Uterus (tissue), 2 donors: ENCODE results near the gene TRMT44.

ENCODE experiments used
- POLR2A ChIP-seq, 2 donors: fragments of 450-650 bp; IDR thresholded peaks; one replicate each; pipeline ENCODE4 v1.6.1; 2016; ENCODE audit warnings: antibody characterized with exemption in 2 of 2, mild to moderate bottlenecking in 1 of 2, moderate library complexity in 1 of 2
- TF ChIP-seq, protein P1 (sequence below), 4 experiments: fragments of 200-600 bp in 2 of 4; fragments of 450-650 bp in 2 of 4; sonication (generic) in 2 of 4; IDR thresholded peaks; one replicate each; pipeline ENCODE4 v1.5.1; 2016 to 2019; ENCODE audit warnings: antibody characterized with exemption in 4 of 4, mild to moderate bottlenecking in 2 of 4, moderate library complexity in 1 of 4

- no peak for TF ChIP-seq POLR2A (IDR thresholded peaks at IDR 0.05)
- TF ChIP-seq, protein P1, sequence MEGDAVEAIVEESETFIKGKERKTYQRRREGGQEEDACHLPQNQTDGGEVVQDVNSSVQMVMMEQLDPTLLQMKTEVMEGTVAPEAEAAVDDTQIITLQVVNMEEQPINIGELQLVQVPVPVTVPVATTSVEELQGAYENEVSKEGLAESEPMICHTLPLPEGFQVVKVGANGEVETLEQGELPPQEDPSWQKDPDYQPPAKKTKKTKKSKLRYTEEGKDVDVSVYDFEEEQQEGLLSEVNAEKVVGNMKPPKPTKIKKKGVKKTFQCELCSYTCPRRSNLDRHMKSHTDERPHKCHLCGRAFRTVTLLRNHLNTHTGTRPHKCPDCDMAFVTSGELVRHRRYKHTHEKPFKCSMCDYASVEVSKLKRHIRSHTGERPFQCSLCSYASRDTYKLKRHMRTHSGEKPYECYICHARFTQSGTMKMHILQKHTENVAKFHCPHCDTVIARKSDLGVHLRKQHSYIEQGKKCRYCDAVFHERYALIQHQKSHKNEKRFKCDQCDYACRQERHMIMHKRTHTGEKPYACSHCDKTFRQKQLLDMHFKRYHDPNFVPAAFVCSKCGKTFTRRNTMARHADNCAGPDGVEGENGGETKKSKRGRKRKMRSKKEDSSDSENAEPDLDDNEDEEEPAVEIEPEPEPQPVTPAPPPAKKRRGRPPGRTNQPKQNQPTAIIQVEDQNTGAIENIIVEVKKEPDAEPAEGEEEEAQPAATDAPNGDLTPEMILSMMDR (IDR thresholded peaks at IDR 0.05): no peak
Observed at GRCh38 chr4:8506373-8507195, 66.0 kb downstream of the TRMT44 start.
